Thyroid gland (tissue), 4 donors: ENCODE data around the gene PIP5KL1.

Experiments
- POLR2A ChIP-seq, 2 donors: fragments of 450-650 bp; IDR thresholded peaks; one replicate each; pipeline ENCODE4 v1.6.1; 2017; ENCODE audit warnings: antibody characterized with exemption in 2 of 2, mild to moderate bottlenecking in 2 of 2, moderate library complexity in 1 of 2
- TF ChIP-seq, protein P1 (sequence below), 6 experiments: fragments of 200-600 bp in 3 of 6; fragments of 450-650 bp in 3 of 6; sonication (generic) in 3 of 6; IDR thresholded peaks; one replicate each; pipeline ENCODE4 v1.5.1; 2016 to 2019; ENCODE audit warnings: antibody characterized with exemption in 6 of 6, mild to moderate bottlenecking in 2 of 6, inconsistent platforms in 1 of 6, moderate library complexity in 1 of 6

DNA sequence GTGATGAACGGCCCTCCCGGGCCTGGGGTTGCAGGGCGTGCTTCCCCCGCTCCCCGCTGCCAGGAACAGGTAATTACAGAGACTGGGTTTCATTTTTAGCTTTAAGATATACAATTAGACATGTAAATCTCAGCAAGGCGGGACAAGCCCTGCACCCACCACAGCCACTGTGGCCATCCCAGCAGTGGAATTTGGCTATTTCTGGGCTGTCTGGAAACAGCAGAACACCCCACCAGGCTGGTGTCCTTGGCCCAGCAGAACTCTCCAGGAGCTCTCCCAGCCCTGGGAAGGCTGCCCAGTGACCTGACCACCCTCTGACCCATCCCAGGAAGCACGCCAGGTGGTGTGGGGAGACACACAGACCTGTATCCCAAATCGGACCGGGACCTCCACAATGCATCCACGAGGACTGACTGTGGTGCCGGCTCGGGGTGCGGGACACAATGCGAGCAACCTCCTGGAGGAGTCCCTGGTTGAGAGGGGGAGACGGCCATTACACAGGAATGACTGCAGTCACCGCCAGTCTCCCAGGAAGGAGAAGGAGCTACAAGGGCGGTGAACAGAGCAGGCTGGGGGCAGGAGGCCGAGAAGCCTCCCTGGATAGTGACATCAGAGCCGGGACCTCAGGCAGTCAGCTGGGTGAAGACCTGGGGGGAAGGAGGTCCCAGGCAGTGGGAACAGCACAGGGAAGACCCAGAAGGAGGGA lies 32.9 kb upstream of the PIP5KL1 start:
- TF ChIP-seq, protein P1, sequence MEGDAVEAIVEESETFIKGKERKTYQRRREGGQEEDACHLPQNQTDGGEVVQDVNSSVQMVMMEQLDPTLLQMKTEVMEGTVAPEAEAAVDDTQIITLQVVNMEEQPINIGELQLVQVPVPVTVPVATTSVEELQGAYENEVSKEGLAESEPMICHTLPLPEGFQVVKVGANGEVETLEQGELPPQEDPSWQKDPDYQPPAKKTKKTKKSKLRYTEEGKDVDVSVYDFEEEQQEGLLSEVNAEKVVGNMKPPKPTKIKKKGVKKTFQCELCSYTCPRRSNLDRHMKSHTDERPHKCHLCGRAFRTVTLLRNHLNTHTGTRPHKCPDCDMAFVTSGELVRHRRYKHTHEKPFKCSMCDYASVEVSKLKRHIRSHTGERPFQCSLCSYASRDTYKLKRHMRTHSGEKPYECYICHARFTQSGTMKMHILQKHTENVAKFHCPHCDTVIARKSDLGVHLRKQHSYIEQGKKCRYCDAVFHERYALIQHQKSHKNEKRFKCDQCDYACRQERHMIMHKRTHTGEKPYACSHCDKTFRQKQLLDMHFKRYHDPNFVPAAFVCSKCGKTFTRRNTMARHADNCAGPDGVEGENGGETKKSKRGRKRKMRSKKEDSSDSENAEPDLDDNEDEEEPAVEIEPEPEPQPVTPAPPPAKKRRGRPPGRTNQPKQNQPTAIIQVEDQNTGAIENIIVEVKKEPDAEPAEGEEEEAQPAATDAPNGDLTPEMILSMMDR (IDR thresholded peaks at IDR 0.05), result no peak
- no peak for TF ChIP-seq POLR2A (IDR thresholded peaks at IDR 0.05)
